Measurements from ENCODE around the gene DRAXIN.

DNA sequence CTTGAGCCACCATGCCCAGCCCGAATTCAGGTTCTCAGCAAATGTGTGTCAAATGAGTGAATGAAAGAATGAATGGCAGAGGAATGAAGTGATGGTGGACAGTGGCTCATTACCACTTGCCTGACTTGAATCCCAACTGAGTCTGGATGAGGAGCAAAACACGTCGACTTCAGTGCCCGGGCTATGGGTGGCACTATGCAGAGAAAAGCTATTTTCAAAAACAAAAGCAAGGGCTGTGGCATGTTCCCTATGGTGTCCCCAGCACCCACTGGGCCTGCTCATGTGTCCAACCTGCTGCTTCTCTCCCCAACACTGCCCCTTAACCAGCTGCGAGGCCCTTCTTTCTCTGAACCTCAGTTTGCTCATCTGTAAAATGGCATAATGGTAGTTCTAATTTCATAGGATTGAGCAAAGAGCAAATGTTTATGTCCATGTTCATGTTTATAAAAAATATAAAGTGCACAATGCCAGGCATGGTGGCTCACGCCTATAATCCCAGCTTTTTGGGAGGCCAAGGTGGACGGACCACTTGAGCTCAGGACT is 6.2 kb upstream of the DRAXIN start:
- no peak for TF ChIP-seq CTCF (IDR thresholded peaks at IDR 0.05)
- no peak for TF ChIP-seq POLR2AphosphoS5 (IDR thresholded peaks at IDR 0.05)
- TF ChIP-seq POLR2A (IDR thresholded peaks at IDR 0.05) = no peak
